ENCODE measurements around the gene TGFBR3.

DNA sequence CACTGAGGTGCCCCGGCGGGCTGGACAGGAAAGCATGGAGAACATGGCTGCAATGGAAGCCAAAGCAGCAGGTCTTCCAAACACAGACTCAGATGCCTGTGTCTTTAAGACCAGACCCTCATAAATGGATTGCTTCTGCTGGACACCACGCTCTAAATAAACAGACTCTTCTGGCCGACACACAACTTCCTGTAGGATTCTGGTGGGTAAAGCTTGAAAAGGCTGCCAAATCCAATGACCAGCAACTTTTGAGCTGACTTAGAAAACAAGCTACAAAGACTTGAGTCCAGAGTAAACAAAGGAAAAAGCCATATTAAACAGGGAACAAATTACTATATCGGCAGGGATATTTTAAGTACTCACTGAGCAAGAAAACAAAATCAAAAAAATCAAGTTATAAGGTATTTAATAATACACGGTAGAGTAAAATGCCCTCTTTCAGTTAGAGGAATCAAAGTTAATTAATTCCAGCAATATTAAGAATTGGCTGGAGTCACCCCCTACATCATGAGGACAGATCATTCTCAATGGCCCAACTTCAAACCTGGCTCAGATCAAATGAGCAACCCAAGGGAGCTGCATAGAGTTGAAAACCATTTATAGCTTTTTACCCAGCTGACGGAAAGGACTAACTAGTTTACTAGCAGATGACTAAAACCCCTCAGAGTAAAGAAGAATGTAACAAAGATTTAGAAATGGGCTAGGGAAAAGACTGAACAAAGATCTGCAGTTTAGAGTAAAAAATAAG is 102.4 kb downstream of the TGFBR3 start:
- TF ChIP-seq, protein P1, sequence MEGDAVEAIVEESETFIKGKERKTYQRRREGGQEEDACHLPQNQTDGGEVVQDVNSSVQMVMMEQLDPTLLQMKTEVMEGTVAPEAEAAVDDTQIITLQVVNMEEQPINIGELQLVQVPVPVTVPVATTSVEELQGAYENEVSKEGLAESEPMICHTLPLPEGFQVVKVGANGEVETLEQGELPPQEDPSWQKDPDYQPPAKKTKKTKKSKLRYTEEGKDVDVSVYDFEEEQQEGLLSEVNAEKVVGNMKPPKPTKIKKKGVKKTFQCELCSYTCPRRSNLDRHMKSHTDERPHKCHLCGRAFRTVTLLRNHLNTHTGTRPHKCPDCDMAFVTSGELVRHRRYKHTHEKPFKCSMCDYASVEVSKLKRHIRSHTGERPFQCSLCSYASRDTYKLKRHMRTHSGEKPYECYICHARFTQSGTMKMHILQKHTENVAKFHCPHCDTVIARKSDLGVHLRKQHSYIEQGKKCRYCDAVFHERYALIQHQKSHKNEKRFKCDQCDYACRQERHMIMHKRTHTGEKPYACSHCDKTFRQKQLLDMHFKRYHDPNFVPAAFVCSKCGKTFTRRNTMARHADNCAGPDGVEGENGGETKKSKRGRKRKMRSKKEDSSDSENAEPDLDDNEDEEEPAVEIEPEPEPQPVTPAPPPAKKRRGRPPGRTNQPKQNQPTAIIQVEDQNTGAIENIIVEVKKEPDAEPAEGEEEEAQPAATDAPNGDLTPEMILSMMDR (conservative IDR thresholded peaks at IDR 0.05; ENCODE audit: low read depth, low read length), result no peak
- TF ChIP-seq EZH2 (IDR thresholded peaks at IDR 0.05; ENCODE audit: borderline replicate concordance, low read depth, low read length, poor library complexity, severe bottlenecking), result no peak

Data from A673 (cell line).